ENCODE results near the gene SHMT1. TPM values are rescaled to one million over a fixed set of nuclear protein-coding genes. Genes with fewer than 3 reads are reported as not detected.

Gene SHMT1
- total RNA-seq (2022; extraction: Qiagen RNA extraction; ENCODE audit: low read depth) = 40.0 to 48.3 TPM (median 45.8 TPM) in 5 replicates

DNA sequence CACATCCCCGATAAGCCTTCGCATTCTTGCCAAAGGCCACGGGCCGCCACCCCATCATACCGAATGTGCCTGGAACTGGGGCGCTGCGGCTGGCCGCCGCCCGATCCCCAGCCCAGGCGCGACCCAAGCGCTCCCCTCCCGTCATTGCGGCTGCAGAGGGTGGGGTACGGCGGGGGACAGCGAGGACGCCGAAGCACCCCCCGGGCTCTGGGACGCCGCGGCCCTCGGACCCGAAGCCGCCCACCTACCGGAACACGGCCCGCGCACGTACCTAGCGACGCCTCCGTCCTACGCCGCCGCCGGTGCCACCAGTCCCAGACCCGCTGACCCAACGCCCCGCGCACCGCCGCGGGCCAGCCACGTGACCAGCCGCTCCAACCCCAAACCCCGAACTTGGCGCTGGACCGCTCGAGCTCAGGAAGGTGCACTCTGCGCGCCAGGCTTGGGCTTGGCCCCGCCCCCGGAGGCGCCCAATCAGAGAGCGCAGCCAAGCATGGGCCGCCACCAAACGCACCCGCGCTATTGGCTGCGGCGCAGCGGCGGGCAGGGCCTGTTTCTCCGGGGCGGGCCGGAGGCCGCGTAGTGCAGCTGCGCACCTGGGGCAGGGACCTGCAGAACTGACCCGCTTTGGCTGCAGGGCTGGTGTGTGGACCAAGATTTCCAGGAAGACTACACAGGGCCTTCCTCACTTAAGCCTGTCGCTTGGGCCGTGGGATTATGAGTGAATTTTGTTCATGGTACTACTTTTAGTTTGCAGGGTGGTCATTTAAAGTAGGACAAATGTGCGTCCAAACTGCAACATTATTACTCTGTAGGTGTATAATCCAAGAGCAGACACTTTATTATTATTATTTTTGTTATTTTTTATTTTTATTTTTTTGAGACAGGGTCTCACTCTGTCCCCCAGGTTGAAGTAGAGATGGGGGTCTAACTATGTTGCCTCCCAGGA is at the start of gene SHMT1:
TSS of gene SHMT1 (minus strand) at position 450 of the 949 bp plus-strand sequence. CDS start 7,569 bp downstream, outside the sequence.

DNA sequence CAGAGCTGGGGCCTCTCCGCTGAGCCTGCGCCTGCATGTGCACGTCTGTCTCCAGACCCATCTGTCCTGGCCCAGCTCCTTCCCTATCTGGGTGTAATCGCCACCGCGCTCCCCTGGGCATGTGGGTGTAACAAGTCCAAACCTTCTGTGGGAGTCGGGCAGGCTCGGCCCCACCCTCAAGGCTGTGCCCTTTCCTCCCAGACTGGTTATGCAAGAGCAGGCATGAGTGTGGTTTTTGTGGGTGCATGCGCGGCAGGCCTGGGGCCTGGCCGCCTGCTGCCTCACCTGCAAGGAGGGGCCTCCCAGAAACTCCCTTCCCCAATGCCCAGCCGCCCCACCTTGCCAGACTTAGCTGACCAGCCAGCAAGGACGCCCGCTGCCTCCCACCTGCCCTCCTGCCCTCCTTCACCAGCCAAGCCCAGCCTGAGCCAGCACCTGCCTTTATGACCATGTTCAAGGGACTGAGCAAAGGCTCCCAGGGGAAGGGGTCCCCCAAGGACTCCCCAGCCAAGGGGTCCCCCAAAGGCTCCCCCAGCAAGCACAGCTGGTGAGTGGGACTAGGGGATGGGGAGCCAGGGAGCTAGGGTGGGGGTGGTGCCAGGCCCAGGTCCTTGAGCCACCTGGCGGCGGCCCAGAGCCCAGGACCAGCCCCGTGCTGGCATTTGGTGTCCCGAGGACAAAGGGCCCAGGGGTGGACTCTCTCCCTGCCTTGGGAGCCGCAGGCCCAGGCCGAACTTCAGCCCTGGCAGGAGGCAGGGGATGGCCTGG is 14.3 kb upstream of the SHMT1 start, which contains the start of gene EVPLL:
TSS of gene EVPLL (plus strand) at position 342 of the 768 bp plus-strand sequence. CDS start 3,160 bp downstream, outside the sequence.

DNA sequence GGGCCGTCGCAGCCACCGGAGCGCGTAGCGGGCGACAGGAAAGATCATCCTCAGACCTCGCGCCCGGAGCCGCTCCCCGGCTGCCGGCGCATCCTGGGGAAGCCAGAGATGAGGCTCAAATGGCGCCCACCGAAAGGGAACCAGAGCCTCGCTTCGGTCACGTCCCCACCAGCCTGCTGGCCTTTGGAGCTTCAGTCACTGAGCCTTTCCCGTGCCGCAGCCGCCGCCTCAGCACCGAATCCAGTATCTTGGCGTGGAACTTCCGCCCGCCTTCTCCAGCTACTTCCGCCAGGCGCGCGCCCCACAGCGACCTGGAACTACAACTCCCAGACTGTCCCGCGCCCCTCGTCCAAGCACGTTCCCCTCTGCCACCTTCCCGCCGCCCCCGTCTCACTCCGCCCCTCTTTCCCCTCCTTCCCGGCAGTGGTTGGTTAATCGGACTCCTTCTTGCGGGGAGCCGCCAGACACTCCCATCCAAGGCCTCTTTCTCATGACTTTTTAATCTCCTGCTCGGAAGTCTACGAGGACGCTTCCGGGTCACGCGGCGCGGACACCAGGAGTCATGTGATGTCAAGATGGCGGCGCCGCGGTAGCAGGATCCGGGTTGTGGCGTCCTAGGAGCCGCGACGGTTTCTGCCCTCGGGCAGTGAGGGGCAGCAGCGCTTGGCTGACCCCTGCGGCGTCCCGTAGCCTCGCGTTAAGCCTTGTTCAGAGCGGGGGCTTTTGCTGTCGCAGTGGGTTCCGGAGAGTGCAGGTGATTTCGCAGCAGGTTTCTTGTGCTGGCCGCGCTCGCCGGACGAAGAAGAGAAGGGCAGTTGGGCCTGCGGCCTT is 48.4 kb downstream of the SHMT1 start, which contains the start of the genes SMCR8 and TOP3A:
TSS of gene SMCR8 (plus strand) at position 563 of the 831 bp plus-strand sequence. CDS start 497 bp downstream, outside the sequence.
TSS of gene TOP3A (minus strand) at position 264 of the 831 bp plus-strand sequence. CDS start at position 48, 216 bp downstream.

Other genes starting within 250 kb of the SHMT1 start
- gene ALKBH5, start 179.7 kb downstream of the SHMT1 start, total RNA-seq (2022; extraction: Qiagen RNA extraction; ENCODE audit: low read depth) = 49.9 to 64.1 TPM (median 61.8 TPM) in 5 replicates
- gene LLGL1, start 137.9 kb downstream of the SHMT1 start, total RNA-seq (2022; extraction: Qiagen RNA extraction; ENCODE audit: low read depth) = 13.2 to 19.9 TPM (median 15.7 TPM) in 5 replicates
- 231 to 269 TPM (median 252 TPM) in 5 replicates for gene FLII, start 104.8 kb downstream of the SHMT1 start, total RNA-seq (2022; extraction: Qiagen RNA extraction; ENCODE audit: low read depth)
- 5.7 to 11.0 TPM (median 9.2 TPM) in 5 replicates for gene MIEF2, start 102.9 kb downstream of the SHMT1 start, total RNA-seq (2022; extraction: Qiagen RNA extraction; ENCODE audit: low read depth)
- 35.2 to 43.3 TPM (median 40.9 TPM) in 5 replicates for gene TOP3A, start 48.6 kb downstream of the SHMT1 start, total RNA-seq (2022; extraction: Qiagen RNA extraction; ENCODE audit: low read depth)
- gene SMCR8, start 48.3 kb downstream of the SHMT1 start, total RNA-seq (2022; extraction: Qiagen RNA extraction; ENCODE audit: low read depth) = 18.2 to 19.0 TPM (median 18.5 TPM) in 5 replicates
- gene EVPLL, start 14.2 kb upstream of the SHMT1 start, total RNA-seq (2022; extraction: Qiagen RNA extraction; ENCODE audit: low read depth) = not detected in 5 replicates
- gene LGALS9C, start 113.2 kb upstream of the SHMT1 start, total RNA-seq (2022; extraction: Qiagen RNA extraction; ENCODE audit: low read depth) = not detected in 5 replicates

Data from A549 treated with DMSO at 1 μM for 4 hours (cell line).